Endothelial cell (in vitro differentiated cells): ENCODE results near the gene AUTS2. TPM values are rescaled to one million over a fixed set of nuclear protein-coding genes. Genes with fewer than 3 reads are reported as not detected.

Source experiments
- DNase-seq: peaks from one replicate; pipeline ENCODE4 v3.0.0; 2021; ENCODE audit warnings: low spot score
- H3K27ac Mint-ChIP-seq: one replicate; pipeline ENCODE4 v1.8.0; 2021; ENCODE audit warnings: mixed read lengths, inconsistent platforms; ENCODE audit not compliant: unreplicated experiment
- H3K27me3 Mint-ChIP-seq: one replicate; pipeline ENCODE4 v1.8.0; 2021; ENCODE audit warnings: mild to moderate bottlenecking, moderate library complexity, mixed read lengths, inconsistent platforms; ENCODE audit not compliant: unreplicated experiment
- H3K36me3 Mint-ChIP-seq: one replicate; pipeline ENCODE4 v1.8.0; 2021; ENCODE audit warnings: mild to moderate bottlenecking, low read depth, mixed read lengths, inconsistent platforms; ENCODE audit not compliant: unreplicated experiment
- H3K4me1 Mint-ChIP-seq: one replicate; pipeline ENCODE4 v1.8.0; 2021; ENCODE audit warnings: mild to moderate bottlenecking, mixed read lengths, inconsistent platforms; ENCODE audit not compliant: unreplicated experiment
- H3K4me3 Mint-ChIP-seq: one replicate; pipeline ENCODE4 v1.8.0; 2021; ENCODE audit warnings: mild to moderate bottlenecking, mixed read lengths, inconsistent platforms; ENCODE audit not compliant: unreplicated experiment
- H3K9me3 Mint-ChIP-seq: one replicate; pipeline ENCODE4 v1.8.0; 2021; ENCODE audit warnings: mixed read lengths, inconsistent platforms; ENCODE audit not compliant: unreplicated experiment
- CTCF ChIP-seq: fragments of 200-600 bp; sonication (generic); IDR thresholded peaks from one replicate; pipeline ENCODE4 v1.5.0; 2021; ENCODE audit warnings: antibody characterized with exemption; ENCODE audit not compliant: unreplicated experiment
- total RNA-seq: library from RNA; stranded (reverse); fragmentation: NEBNext Ultra II Directional; extraction: Animal tissue kit (Norgen Biotek cat#: 25700); gene quantifications from one replicate; pipeline ENCODE4 v1.2.1, GENCODE V29; 2021; ENCODE audit not compliant: unreplicated experiment

AUTS2 gene
- total RNA-seq, 1 donor from 2014 or later: 103 TPM

- Mint-ChIP-seq H3K4me1 (peaks cover 21% of the 10 kb centered on the region), H3K4me3 (no peak overlapping the region), H3K36me3 (no peaks in the 10 kb centered on the region), H3K27ac (no peak overlapping the region), H3K27me3 (no peaks in the 10 kb centered on the region), H3K9me3 (no peaks in the 10 kb centered on the region)
- no peak for DNase-seq
- no peak for TF ChIP-seq CTCF
Observed at GRCh38 chr7:69608049-69608448, 9.8 kb downstream of the AUTS2 start.

GRCh38 chr7:69608878-69609277, 10.6 kb downstream of the AUTS2 start:
- TF ChIP-seq CTCF: no peak
- H3K27me3 Mint-ChIP-seq: no peaks in the 10 kb centered on the region
- no peaks in the 10 kb centered on the region for H3K9me3 Mint-ChIP-seq
- peaks cover 29% of the 10 kb centered on the region for H3K4me1 Mint-ChIP-seq
- no peak overlapping the region for H3K4me3 Mint-ChIP-seq
- no peak overlapping the region for H3K27ac Mint-ChIP-seq
- H3K36me3 Mint-ChIP-seq: no peaks in the 10 kb centered on the region
- no peak for DNase-seq

GRCh38 chr7:69609541-69610373, 11.5 kb downstream of the AUTS2 start:
- Mint-ChIP-seq H3K27ac (no peak overlapping the region), H3K9me3 (no peaks in the 10 kb centered on the region), H3K4me1 (peaks cover 33% of the 10 kb centered on the region), H3K4me3 (no peak overlapping the region), H3K36me3 (no peaks in the 10 kb centered on the region), H3K27me3 (no peaks in the 10 kb centered on the region)
- no peak for TF ChIP-seq CTCF
- no peak for DNase-seq

- H3K36me3 Mint-ChIP-seq: no peaks in the 10 kb centered on the region
- no peak for TF ChIP-seq CTCF
- no peak overlapping the region for H3K4me3 Mint-ChIP-seq
- no peak overlapping the region for H3K27ac Mint-ChIP-seq
- no peaks in the 10 kb centered on the region for H3K9me3 Mint-ChIP-seq
- peaks cover 33% of the 10 kb centered on the region for H3K4me1 Mint-ChIP-seq
- H3K27me3 Mint-ChIP-seq: no peaks in the 10 kb centered on the region
- DNase-seq: no peak
Observed at GRCh38 chr7:69610374-69611084, 12.3 kb downstream of the AUTS2 start.

- H3K27me3 Mint-ChIP-seq: no peaks in the 10 kb centered on the region
- no peak overlapping the region for H3K4me3 Mint-ChIP-seq
- H3K9me3 Mint-ChIP-seq: no peaks in the 10 kb centered on the region
- TF ChIP-seq CTCF: no peak
- H3K4me1 Mint-ChIP-seq: peaks cover 45% of the 10 kb centered on the region
- DNase-seq: no peak
- H3K36me3 Mint-ChIP-seq: no peaks in the 10 kb centered on the region
- H3K27ac Mint-ChIP-seq: no peak overlapping the region
Observed at GRCh38 chr7:69612981-69613380, 14.7 kb downstream of the AUTS2 start.
